Inflammatory macrophage treated with lipopolysaccharide for 4 hours (primary cell): ENCODE results near the gene ZGRF1.
"Not testable (repeated sequence)": the region's sequence is repeated elsewhere in the genome, so short reads cannot be mapped to it uniquely, and the experiment has no call there.

Experiments used
- DNase-seq: peaks from one replicate; pipeline ENCODE4 v3.0.0-alpha.2; 2020

The ZGRF1 gene

GRCh38 chr4:112554271-112554670 is 82.4 kb downstream of the ZGRF1 start:
- not testable (repeated sequence) for DNase-seq

- no peak for DNase-seq
Observed at GRCh38 chr4:112552668-112553067, 84.0 kb downstream of the ZGRF1 start.

GRCh38 chr4:112550728-112551127 is 86.0 kb downstream of the ZGRF1 start:
- DNase-seq: peak; percentile 36

- no peak for DNase-seq
Observed at GRCh38 chr4:112546476-112546875, 90.2 kb downstream of the ZGRF1 start.

- DNase-seq: peak; percentile 48
Observed at GRCh38 chr4:112545346-112545745, 91.4 kb downstream of the ZGRF1 start.

- no peak for DNase-seq
Observed at GRCh38 chr4:112540695-112541094, 96.0 kb downstream of the ZGRF1 start.

DNA sequence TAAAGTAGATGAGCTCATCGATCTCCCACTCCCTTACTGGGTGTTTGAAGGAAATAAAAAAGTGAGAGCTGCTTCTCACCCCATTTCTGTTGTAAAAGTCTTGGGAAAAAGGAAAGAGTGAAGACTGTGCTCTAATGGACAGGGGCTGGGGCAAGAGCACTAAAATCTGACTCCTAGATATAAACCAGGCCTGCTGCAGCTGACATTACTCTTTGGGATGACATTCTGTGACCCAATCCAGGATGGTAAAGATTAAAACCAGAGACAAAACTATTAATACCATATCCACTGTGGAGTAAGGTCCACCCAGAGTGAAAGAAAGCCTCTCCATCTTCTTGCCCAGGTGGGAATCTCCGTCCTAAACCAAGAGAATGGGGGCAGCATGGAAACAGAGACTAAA is 100.6 kb downstream of the ZGRF1 start:
- no peak for DNase-seq

DNA sequence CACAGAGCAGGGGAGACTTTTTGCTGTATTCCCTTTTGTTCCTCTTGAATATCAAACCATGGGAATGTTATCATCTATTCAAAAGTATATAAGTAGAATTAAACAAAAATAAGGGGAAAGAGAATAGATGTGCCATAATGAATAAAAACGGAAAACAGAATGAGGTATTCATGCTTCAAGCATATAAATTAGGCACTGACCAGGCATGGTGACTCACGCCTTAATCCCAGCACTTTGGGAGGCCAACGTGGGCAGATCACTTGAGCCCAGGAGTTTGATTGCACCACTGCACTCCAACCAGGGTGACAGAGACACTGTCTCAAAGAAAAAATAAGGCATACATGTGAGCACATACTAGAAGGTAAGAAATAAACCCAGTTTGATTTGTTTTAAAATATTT is 104.4 kb downstream of the ZGRF1 start:
- no peak for DNase-seq

DNA sequence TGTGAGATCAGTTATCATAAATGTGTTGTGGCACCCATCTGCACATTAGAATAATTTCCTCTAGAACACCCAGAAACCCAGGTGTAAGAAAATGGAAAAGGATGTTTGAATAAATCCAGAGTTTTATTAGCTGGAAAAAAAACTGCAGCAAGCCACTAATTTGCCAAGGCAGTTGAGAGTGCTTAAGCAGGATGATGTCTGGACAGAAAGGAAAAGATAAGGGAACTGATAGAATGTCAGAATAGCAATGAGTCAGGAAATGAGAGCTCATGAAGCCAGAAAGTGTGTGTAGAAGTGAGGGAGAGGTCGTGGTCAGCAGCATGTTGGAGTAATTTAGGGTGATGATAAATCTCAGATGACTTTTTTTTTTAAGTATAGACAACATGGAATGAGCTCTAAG is 105.6 kb downstream of the ZGRF1 start:
- DNase-seq: no peak

- no peak for DNase-seq
Observed at GRCh38 chr4:112526061-112526460, 110.6 kb downstream of the ZGRF1 start.

- peak; percentile 54 for DNase-seq
Observed at GRCh38 chr4:112523764-112524505, 112.8 kb downstream of the ZGRF1 start.

DNA sequence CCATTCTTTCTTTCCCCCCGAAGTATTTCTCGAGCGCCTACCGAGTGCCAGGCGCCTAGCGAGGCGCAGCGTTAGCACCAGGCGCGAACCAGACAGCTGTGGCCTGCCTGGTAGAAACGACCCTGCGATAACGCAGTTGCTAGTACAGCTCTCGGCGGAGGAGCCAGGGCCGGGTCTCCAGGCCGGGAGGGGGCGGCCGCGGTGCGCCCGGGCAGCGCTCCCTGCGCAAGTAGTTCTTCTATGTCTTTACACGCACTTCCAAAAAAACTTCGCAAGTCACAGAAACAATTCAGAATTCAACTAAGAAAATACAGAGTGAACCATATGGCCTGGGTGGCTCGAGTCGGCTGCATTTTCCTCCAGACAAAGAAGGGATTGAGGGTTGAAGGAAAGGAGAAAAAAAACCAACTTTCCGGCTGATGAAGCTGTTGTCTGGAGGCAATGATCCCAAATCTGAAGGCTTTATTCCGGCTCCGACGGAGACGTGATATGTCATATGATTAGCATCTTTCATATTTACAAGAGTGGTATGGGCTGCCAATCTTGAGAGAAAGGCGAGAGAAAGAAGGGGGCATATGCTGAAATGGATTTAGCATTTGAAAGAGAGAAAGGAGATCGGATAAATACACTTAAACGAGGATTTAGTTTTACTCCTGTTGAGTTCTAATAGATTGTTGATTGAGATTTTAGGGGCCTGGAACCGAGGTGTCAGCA is 113.5 kb downstream of the ZGRF1 start:
- peak; percentile 30 for DNase-seq

GRCh38 chr4:112522431-112522830 is 114.3 kb downstream of the ZGRF1 start:
- not testable (repeated sequence) for DNase-seq

DNA sequence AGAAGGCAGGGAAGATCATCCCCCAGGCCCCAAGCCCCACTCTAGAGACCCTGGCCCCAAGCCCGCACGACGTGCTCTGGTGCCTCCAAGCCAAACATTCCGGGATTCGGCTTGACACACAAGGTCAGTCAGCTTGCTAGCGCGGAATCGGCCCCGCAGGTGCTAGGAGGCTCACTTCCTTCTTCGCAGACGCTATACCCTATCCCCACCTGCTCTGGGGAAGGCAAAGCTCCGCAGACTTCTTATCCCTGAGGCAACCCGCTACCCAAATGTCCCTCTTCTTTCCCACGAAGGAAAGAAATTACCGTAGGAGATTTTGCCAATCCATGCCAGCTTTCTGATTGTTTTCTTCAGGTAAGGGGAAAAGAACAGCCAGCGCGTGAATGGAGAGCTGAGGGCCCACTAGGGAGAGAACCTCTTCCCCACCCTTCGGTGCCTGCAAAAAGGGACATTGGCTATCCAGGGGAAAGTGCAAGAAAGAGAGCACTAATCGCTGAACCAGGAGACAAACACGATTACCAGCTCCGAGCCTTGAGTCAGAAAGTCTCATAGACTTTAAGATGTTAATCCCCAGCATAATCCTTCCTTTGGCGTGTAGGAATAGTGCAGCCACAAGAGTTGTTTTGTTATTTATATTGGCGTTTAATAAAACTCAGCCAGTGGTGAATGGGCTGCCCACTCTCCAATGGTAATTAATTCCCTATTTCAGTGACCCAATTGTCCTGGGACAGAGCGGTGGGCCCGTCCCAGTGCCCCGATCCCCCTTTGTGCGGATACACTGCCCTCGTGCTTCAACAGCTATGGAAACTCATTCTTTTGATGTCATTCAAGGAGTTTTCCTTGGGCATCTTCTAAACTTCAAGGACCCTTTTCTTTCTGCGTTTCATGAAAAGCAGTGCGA is 115.3 kb downstream of the ZGRF1 start:
- no peak for DNase-seq

- DNase-seq: no peak
Observed at GRCh38 chr4:112520598-112521122, 116.0 kb downstream of the ZGRF1 start.

DNA sequence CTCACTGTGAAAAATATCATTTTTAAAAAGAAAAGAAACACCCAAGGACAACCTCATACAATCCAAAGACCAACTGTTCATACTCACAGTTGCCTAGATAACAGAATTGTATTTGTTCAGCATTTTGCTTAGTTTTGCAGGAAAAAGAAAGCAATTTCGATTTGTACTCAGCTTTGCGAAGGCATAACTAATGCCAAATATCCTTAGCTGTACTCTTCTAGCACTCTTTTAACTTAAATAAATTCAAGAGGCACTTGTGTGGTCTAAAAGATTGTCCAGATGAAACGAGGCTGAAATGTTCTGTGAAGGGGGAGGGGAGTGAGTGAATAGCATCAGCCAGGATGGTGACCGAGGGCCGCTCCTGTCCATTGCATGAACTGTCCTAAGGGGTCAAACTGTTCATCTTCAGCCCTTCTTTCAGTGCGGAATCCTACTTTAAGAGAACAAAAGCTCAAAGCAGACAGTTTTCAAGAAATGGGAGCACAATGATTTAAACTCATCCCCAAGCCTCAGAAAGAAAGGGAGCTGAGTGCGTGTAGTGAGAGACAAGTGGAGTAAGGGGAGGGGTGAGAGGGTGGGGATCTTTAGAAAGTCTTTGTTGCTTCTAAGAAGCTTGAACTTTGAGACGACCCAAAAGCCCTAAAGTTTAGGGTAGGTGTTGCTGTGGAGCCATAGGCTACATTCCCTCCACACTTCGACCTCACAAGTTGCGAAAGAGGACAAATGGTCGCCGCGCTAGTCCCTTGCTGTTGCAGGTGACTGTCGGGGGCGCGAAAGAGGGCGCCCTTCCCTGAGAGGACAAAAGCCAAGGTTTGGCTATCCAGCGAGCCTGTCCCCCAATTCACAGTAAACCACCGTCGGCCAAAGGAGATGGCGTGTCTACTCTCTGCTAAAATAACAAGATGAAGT is 116.8 kb downstream of the ZGRF1 start:
- no peak for DNase-seq

DNA sequence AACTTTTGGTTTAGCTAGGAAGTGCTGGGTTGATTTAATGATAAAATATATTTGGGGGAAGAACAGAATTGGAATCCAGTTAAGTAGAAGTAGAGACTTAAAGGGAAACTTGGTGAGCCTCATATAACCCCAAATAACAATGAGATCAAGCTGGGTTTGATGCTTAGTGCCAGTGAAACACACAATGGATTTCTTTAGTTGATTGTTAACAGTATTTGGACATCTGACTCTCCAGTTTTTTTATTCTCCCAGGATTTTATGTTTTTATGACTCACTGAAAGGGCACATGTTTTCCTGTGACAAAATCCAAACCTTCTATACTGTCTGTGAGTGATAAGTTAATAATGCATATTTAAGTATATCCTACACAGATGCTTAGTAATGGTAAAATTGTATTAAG is 118.0 kb downstream of the ZGRF1 start:
- DNase-seq: no peak

- no peak for DNase-seq
Observed at GRCh38 chr4:112517911-112518310, 118.8 kb downstream of the ZGRF1 start.

DNA sequence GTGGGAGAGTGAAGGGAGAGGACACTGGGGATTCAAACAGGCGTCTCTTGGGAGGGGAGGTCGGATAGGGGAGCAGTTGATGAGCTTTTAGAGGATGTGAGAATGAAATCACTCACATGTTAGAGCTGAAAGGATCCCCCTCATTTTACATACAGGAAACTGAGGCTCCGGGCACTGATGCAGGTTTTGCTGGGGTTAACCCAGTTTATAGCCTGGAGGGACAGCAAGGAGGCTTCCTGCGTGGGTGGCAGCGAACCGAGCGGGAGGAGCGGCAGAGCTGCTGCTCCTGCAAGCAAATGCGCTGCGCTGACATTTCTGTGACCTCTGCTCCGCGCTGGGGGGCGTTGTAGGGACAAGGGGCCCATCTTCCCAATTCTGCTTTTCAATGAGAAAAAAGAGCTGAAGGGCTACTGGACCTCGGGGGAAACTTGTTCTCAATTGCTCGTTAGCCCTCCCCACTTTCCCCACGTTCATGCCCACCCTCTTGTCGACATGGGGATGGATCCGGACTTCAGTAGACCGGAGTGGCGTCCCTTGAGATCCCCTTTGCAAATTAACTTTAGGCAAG is 119.6 kb downstream of the ZGRF1 start:
- peak; percentile 8 for DNase-seq

GRCh38 chr4:112516471-112517066 is 120.1 kb downstream of the ZGRF1 start:
- DNase-seq: peak; percentile 25

GRCh38 chr4:112516066-112516470 is 120.6 kb downstream of the ZGRF1 start, which contains the start of gene NEUROG2:
Gene NEUROG2, minus strand, starts transcription at chr4:112516180. Its CDS starts 705 bp downstream, at chr4:112515475.
- no peak for DNase-seq
